ENCODE results near the gene TNFAIP8.

DNA sequence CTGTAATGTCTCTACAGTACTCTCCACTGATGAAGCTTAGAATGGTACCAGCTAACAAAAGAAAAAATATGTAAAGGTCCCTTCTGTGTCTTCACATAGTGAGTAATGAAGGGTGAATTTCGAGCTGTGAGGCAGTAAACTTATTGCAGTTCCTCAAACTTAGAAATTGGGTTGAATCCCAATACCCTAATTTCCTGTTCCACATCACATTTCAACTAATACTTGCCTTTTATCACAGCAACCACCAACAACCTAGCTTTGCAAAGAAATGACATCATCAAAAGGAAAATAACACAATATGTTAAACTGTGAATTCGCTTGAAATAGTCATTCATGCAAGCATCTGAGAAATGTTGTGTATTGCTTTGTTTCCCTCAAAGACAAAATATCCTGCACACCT lies 9.4 kb upstream of the TNFAIP8 start:
- TF ChIP-seq, protein P1, sequence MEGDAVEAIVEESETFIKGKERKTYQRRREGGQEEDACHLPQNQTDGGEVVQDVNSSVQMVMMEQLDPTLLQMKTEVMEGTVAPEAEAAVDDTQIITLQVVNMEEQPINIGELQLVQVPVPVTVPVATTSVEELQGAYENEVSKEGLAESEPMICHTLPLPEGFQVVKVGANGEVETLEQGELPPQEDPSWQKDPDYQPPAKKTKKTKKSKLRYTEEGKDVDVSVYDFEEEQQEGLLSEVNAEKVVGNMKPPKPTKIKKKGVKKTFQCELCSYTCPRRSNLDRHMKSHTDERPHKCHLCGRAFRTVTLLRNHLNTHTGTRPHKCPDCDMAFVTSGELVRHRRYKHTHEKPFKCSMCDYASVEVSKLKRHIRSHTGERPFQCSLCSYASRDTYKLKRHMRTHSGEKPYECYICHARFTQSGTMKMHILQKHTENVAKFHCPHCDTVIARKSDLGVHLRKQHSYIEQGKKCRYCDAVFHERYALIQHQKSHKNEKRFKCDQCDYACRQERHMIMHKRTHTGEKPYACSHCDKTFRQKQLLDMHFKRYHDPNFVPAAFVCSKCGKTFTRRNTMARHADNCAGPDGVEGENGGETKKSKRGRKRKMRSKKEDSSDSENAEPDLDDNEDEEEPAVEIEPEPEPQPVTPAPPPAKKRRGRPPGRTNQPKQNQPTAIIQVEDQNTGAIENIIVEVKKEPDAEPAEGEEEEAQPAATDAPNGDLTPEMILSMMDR (IDR thresholded peaks at IDR 0.05; ENCODE audit: poor library complexity) = no peak
- TF ChIP-seq EZH2 (IDR thresholded peaks at IDR 0.05; ENCODE audit: borderline replicate concordance) = no peak
